Dermis blood vessel endothelial cell (primary cell): ENCODE measurements around the gene PCDH9. TPM values are rescaled to one million over a fixed set of nuclear protein-coding genes. Genes with fewer than 3 reads are reported as not detected.

Experiments used
- DNase-seq: peaks from one replicate; pipeline ENCODE4 v3.0.0; 2010
- total RNA-seq: library from RNA; depleted of rRNA; stranded (reverse); fragments of >200 nt; gene quantifications from 2 replicates; pipeline ENCODE4 v1.2.3, GENCODE V29; 2014

PCDH9 gene
- total RNA-seq, 1 donor from 2014 or later, result 0.68 TPM

DNA sequence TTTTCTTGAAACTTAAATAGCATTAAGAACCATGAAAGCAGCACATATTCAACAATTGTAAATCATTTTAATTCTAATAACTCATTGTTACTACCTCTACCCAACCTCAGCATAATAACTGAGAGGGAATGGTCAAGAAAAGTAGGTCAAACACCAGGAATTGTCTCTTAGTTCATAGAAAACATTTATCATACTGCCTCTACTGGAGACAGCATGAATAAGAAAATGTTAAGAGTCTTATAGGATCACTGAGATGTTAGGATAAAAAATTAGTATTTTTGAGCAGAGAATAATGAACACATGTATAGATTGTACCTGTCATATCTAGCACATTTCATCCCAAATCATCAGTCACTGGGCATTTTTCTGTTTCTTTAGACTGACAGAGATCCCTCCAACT, 515.3 kb downstream of the PCDH9 start:
- DNase-seq, result no peak

- DNase-seq, result no peak
These were observed 526.0 kb downstream of the PCDH9 start for GRCh38 chr13:66704110-66704509.

GRCh38 chr13:66703597-66703996, 526.5 kb downstream of the PCDH9 start:
- no peak for DNase-seq

GRCh38 chr13:66700117-66700601, 530.0 kb downstream of the PCDH9 start:
- no peak for DNase-seq

DNA sequence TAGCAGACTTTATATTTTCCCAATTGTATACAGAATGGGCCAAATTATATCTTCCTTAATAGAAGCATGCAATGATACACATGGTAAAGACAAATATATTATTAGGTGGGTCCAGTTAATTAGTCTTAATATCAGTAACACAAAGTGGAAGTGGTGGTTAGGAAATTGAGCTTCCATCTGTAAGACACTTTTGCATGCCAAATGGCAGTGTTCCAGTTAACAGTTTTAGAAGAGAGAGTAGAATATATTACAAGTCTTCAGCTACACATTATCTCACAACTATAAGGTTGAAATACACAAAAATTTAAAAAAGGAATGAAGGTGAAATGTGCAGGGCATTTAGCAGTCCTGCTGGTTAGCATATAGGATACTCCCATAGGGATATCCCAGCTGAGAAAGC, 536.5 kb downstream of the PCDH9 start:
- DNase-seq, result no peak

DNA sequence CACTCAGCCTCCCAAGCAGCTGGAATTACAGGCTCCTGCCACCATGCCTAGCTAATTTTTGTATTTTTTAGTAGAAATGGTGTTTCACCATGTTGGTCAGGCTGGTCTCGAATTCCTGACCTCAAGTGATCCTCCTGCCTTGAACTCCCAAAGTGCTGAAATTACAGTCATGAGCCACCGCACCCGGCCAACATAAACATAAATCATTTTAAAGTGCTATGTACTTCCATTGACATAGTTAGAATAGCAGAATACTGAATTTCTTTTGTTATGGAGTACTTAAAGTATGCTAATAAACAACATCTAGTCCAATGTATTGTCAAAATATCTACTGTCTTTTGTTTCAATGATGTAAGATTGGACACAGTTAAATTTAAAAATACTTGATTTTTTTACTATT, 539.0 kb downstream of the PCDH9 start:
- no peak for DNase-seq

DNA sequence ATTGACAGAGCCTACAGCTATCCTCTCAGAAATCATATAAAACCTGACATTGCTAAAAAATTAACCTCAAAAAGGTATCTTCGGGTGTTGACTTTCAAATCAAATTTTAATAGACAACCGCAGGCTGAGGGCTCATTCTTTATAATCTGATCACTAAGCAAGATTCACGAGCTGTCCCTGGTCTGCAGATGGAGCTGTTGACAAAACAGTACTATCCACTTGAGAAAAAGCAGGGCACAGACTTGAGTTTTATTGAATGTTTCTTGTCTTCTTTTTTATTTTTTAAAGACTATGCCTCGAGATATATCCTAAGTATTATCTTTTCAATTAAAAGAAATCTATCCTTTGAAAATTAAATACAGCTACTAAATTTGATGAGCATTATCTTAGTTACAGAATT, 540.5 kb downstream of the PCDH9 start:
- DNase-seq, result peak; percentile 44

- peak; percentile 34 for DNase-seq
These were observed 541.0 kb downstream of the PCDH9 start for GRCh38 chr13:66689037-66689619.

DNA sequence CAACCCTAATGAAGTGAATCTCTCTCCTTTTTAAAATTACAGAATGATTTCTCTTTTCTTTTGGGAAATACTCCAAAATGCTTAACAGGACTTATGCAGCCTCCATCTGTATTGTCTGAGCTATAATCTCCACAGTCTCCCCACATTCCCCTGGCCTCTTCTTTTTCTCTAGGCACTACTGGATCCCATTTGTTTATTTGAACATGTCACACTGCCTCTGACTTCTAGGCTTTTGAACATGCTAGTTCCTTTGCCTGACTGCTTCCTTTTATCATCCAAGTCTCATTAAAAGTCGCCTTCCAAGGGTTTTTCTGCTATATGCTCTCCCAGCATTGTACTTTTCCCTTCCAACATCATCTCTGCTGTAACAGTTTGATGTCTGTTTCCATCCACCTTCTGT, 548.7 kb downstream of the PCDH9 start:
- DNase-seq, result no peak

GRCh38 chr13:66680031-66680430, 550.1 kb downstream of the PCDH9 start:
- peak; percentile 56 for DNase-seq

DNA sequence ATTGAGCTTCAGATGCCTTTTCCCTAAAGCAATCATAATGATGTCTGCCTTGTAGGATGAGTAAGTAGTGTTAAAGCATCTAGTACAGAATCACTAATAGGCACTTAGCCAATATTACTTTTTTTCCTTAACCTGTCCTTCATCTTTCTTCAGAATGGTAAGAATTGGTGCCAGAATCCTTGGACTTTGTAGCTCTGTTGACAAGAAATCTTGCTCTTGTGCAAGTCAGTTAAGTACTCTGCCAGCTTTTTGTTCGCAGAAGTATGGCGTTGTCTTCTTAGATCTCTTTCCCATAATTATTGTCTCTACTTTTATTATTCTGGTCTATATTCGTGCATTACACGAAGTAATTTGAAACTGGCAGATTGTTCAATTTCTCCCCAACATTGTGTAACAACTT, 554.5 kb downstream of the PCDH9 start:
- no peak for DNase-seq

DNA sequence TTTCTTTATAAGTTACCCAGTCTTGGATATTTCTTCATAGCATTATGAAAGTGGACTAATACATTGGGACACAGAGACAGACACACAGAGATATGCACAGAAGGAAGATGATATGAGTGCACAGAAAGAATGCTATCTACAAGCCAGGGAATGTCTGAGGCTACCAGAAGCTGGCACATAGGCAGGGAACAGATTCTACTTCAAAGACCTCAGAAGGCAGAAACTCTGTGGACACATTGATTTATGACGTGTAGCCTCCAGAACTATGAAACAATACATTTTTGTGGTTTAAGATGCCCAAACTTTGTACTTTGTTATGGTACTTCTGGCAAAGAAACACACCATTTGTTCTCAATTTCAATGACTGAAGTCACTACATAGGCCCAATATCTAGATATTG, 556.7 kb downstream of the PCDH9 start:
- DNase-seq, result no peak

GRCh38 chr13:66665991-66666390, 564.1 kb downstream of the PCDH9 start:
- peak; percentile 71 for DNase-seq

DNA sequence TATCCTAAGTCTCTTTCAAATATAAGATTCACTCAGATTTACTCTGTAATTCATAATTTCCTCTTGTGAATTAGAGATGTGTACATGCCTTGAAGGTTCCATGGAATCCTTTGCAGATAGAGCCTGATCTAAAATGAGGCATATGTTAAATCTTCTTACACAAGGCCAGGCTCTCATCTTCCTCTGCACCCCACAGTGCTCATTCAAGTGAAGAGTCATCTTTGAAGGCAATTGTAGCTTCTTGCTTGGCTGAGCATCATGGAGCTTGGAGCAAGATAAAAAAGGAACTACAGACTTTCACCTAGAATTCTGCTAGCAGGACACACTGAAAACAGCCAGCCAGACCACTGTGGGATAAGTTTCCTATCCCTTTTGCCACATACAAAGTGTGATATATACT, 566.4 kb downstream of the PCDH9 start:
- no peak for DNase-seq

DNA sequence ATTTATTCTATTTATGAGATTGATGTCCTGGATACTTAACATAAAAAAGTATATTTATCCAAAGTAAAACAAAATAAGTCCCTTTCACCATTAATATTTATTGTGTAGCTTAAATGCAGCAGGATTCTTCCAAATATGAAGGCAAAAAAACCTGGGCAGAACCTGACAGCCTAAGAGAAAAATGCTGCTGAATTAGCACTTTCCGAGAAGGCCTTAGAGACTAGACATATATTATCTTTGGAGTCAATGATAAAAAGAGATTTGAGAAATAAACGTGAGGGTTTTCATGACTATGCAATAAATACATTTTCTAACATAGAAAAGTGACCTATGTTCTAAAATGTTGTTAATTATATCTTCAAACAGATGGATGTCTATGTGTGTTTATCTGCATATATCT, 566.9 kb downstream of the PCDH9 start:
- DNase-seq, result no peak

- DNase-seq, result no peak
These were observed 568.8 kb downstream of the PCDH9 start for GRCh38 chr13:66661336-66661735.

DNA sequence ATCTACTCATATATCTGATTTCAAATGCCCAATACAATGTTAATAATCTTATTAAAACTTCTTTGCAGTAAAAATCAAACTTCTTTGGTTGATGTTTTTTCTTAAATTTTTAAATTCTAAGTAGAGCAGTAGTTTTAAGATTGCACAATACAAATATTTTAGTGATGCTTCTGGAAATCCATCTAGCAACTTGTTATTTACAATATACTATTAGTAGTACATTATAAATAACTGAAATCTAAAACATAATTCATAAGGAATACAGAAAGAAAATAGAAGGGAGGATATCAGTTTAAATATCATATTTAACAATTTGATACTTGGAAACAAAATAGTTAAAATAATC, 569.7 kb downstream of the PCDH9 start:
- no peak for DNase-seq

- peak; percentile 72 for DNase-seq
These were observed 570.3 kb downstream of the PCDH9 start for GRCh38 chr13:66659701-66660467.

GRCh38 chr13:66659286-66659685, 570.9 kb downstream of the PCDH9 start:
- DNase-seq, result no peak

DNA sequence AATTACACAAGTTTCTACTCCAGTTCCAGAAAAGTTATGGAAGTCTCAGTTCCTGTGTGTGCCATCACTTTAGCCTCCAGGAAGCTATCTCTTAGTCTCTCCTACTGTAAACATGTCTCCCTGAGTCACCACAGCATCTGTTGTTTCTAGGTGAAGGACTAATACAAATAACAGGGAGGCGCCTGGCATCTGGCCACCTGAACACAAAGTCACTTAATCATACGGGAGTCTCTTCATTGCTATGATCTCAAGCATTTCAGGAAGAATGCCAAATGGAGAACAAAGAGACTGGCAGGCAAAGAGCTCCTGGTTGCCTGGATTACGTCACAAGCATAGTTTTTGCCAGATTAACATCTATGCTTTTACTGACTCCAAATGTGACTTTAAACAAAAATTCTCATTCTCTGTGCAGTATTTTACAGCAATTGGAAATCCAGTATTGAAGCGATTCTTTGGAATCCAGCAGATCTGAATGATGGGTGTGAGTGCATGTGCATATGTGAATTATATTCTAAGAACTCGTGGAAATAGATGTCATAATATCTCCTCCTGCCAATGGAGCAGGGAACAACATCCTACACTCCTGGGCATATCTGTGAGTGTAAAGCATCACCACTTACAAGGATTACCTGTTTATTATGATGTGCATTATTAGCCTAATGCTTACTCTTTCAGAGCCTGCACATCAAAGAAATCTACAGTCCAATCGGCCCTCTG, 572.8 kb downstream of the PCDH9 start:
- peak; percentile 98 for DNase-seq

DNA sequence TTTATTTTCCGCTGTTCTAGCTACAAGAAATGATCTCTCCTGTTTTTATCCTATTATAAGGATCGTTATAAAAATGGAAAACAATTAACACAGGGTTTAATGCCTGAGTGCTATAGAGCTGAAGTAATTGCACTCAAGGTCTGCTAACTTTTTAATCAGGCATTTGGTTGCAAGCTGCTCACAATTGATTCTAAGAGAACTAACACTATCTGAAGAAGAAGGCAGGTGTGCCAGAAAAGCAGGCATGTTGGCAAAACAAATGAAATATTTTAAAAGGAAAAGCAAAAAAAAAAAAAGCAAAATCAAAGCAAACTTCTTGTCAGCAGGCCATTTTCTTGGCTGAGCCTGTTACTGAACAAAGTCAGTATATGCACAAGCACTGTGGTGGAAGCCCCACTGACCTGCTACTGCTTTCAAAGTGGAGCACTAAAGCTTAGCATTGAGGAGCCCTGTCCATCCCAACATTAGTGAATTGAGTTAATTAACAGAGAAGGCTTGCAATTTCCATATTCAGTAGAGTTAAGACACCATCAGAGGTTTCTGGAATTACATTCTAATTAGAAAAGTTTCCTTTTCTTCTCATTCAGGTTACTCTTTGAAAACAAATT, 574.2 kb downstream of the PCDH9 start:
- DNase-seq, result peak; percentile 7

DNA sequence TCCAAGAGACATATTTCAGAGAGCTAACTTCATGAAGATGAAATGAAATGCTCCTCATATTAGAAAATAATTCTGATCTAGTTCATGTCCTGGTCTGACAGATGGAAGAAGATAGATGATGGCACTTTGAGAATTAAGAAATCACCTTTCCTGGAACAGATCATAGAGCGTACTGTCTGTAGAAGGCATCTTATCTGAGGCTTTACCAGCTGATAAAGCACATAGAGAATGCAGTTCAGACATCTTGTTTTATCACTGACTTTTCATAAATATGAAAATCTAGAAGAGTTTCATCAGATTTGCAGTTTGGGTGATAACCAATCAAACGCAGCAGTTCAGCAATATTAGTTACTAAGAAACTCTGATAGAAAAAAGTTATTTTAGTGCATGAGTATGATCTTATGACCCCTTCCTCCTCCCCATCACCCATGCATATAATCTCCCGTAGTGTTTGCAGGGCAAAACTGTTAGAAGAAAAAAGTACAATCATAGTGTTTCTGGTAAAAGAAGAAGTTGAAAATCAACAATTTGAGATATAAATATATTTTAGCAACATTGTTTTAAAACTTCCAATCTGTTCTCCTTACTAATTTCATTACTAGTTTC, 585.2 kb downstream of the PCDH9 start:
- no peak for DNase-seq

DNA sequence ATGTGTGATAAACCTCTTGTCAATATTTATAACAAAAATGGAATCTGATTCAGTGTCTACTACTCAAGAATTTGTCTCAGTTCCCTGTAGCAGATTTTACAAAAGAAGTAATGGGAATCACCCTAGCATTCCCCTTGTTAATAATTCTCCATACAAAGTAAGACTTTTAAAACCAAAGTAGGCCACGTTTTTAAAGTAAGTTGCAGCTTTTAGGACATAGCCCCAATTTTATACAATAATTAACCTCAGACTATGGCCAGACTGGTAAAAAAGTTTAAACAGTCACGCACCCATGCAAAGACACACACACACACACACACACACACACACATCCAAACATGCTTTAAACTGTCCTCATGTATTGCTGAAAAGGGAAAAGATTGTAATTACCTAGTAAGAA, 589.9 kb downstream of the PCDH9 start:
- no peak for DNase-seq
